Measurements from ENCODE around the gene MYOM1. TPM values are rescaled to one million over a fixed set of nuclear protein-coding genes. Genes with fewer than 3 reads are reported as not detected.

MYOM1 gene
- total RNA-seq, 1 experiment from 2014 or later, result 0.37 TPM

GRCh38 chr18:3040173-3040572 lies 179.6 kb downstream of the MYOM1 start:
- BruUV-seq (replicated peaks), result no TSS peak
- H3K27me3 ChIP-seq (replicated peaks; ENCODE audit: insufficient read depth, low read depth, low read length, poor library complexity), result no peaks in the 10 kb centered on the region
- TF ChIP-seq CTCF (conservative IDR thresholded peaks at IDR 0.05; ENCODE audit: low read depth, low read length) (no peak), EZH2 (IDR thresholded peaks at IDR 0.05; ENCODE audit: borderline replicate concordance, low read depth, low read length, poor library complexity, severe bottlenecking) (no peak)
- no peak overlapping the region for H3K4me3 ChIP-seq (ENCODE audit: low read depth, low read length, poor library complexity, severe bottlenecking)
- H3K36me3 ChIP-seq (ENCODE audit: insufficient read depth, low read length, poor library complexity, severe bottlenecking), result no peaks in the 10 kb centered on the region
- no peaks in the 10 kb centered on the region for H3K9me3 ChIP-seq (ENCODE audit: low read depth, low read length, poor library complexity, severe bottlenecking)
- DNase-seq (ENCODE audit: low spot score), result no peak
- intact Hi-C loops (cut with micrococcal nuclease; ENCODE audit: unreplicated experiment), result no loop called here
- CTCF ChIA-PET, result no interaction called here
- peaks cover 6% of the 10 kb centered on the region for H3K4me1 ChIP-seq (ENCODE audit: insufficient read depth, low read length, poor library complexity, severe bottlenecking)
- no peak overlapping the region for H3K27ac ChIP-seq (ENCODE audit: low read depth, low read length, poor library complexity, severe bottlenecking)
- POLR2A ChIA-PET (ENCODE audit: low non-redundant PET), result no interaction called here

GRCh38 chr18:3037423-3037915 lies 182.3 kb downstream of the MYOM1 start:
- no peak overlapping the region for H3K4me3 ChIP-seq (ENCODE audit: low read depth, low read length, poor library complexity, severe bottlenecking)
- H3K27me3 ChIP-seq (replicated peaks; ENCODE audit: insufficient read depth, low read depth, low read length, poor library complexity), result no peaks in the 10 kb centered on the region
- no peaks in the 10 kb centered on the region for H3K36me3 ChIP-seq (ENCODE audit: insufficient read depth, low read length, poor library complexity, severe bottlenecking)
- no peak overlapping the region for H3K27ac ChIP-seq (ENCODE audit: low read depth, low read length, poor library complexity, severe bottlenecking)
- CTCF ChIA-PET, result no interaction called here
- POLR2A ChIA-PET (ENCODE audit: low non-redundant PET), result no interaction called here
- H3K4me1 ChIP-seq (ENCODE audit: insufficient read depth, low read length, poor library complexity, severe bottlenecking), result no peaks in the 10 kb centered on the region
- intact Hi-C loops (cut with micrococcal nuclease; ENCODE audit: unreplicated experiment), result no loop called here
- BruUV-seq (replicated peaks), result no TSS peak
- DNase-seq (ENCODE audit: low spot score), result no peak
- no peaks in the 10 kb centered on the region for H3K9me3 ChIP-seq (ENCODE audit: low read depth, low read length, poor library complexity, severe bottlenecking)
- TF ChIP-seq CTCF (conservative IDR thresholded peaks at IDR 0.05; ENCODE audit: low read depth, low read length) (no peak), EZH2 (IDR thresholded peaks at IDR 0.05; ENCODE audit: borderline replicate concordance, low read depth, low read length, poor library complexity, severe bottlenecking) (no peak)

- Histone ChIP-seq H3K4me1 (ENCODE audit: insufficient read depth, low read length, poor library complexity, severe bottlenecking) (no peaks in the 10 kb centered on the region), H3K9me3 (ENCODE audit: low read depth, low read length, poor library complexity, severe bottlenecking) (no peaks in the 10 kb centered on the region), H3K36me3 (ENCODE audit: insufficient read depth, low read length, poor library complexity, severe bottlenecking) (no peaks in the 10 kb centered on the region), H3K27ac (ENCODE audit: low read depth, low read length, poor library complexity, severe bottlenecking) (no peak overlapping the region), H3K27me3 (replicated peaks; ENCODE audit: insufficient read depth, low read depth, low read length, poor library complexity) (no peaks in the 10 kb centered on the region), H3K4me3 (ENCODE audit: low read depth, low read length, poor library complexity, severe bottlenecking) (no peak overlapping the region)
- intact Hi-C loops (cut with micrococcal nuclease; ENCODE audit: unreplicated experiment), result no loop called here
- no peak for DNase-seq (ENCODE audit: low spot score)
- TF ChIP-seq EZH2 (IDR thresholded peaks at IDR 0.05; ENCODE audit: borderline replicate concordance, low read depth, low read length, poor library complexity, severe bottlenecking) (no peak), CTCF (conservative IDR thresholded peaks at IDR 0.05; ENCODE audit: low read depth, low read length) (no peak)
- CTCF ChIA-PET, result no interaction called here
- POLR2A ChIA-PET (ENCODE audit: low non-redundant PET), result no interaction called here
- no TSS peak for BruUV-seq (replicated peaks)
These were observed 183.7 kb downstream of the MYOM1 start for GRCh38 chr18:3036108-3036507.
